ENCODE data around the gene OSBPL8.

GRCh38 chr12:76539727-76540126 lies 19.8 kb downstream of the OSBPL8 start:
- TF ChIP-seq EZH2 (IDR thresholded peaks at IDR 0.05) = no peak
- TF ChIP-seq POLR2AphosphoS5 (IDR thresholded peaks at IDR 0.05; ENCODE audit: borderline replicate concordance, low read depth, low read length) = no peak
- TF ChIP-seq FOXP2 (optimal IDR thresholded peaks at IDR 0.05; ENCODE audit: control extremely low read depth, extremely low read length, insufficient read depth) = no peak

All from SK-N-MC (cell line).